Adrenal gland (tissue), 12 donors: ENCODE results near the gene UVRAG. TPM values are rescaled to one million over a fixed set of nuclear protein-coding genes. Genes with fewer than 3 reads are reported as not detected.

Source experiments
- DNase-seq, 7 donors: peaks; one replicate each; pipeline ENCODE4 v3.0.0-alpha.2; 2019 to 2020
- H3K27ac ChIP-seq, 5 donors: fragments of 200-600 bp; sonication (generic) in 4 of 5; 1 replicate in 3 of 5; 2 replicates in 2 of 5; pipeline versions ENCODE4 v1.5.1 to v1.8.0; 2016 to 2020; ENCODE audit warnings: mild to moderate bottlenecking in 1 of 5
- H3K27me3 ChIP-seq: fragments of 200-600 bp; 2 replicates; pipeline ENCODE4 v1.8.0; 2021
- H3K36me3 ChIP-seq, 2 donors: fragments of 200-600 bp; replicated peaks in 1 of 2; 1 replicate in 1 of 2; 2 replicates in 1 of 2; pipeline versions ENCODE4 v1.5.1 to v1.8.0; 2018 to 2022
- H3K4me1 ChIP-seq, 2 donors: fragments of 200-600 bp; replicated peaks in 1 of 2; 1 replicate in 1 of 2; 2 replicates in 1 of 2; pipeline versions ENCODE4 v1.5.1 to v1.8.0; 2018 to 2021
- H3K4me3 ChIP-seq, 4 donors: fragments of 200-600 bp; sonication (generic) in 3 of 4; one replicate each; pipeline ENCODE4 v1.5.1; 2016 to 2018
- H3K9me3 ChIP-seq, 3 donors: fragments of 200-600 bp; sonication (generic) in 1 of 3; replicated peaks in 1 of 3; 1 replicate in 2 of 3; 2 replicates in 1 of 3; pipeline versions ENCODE4 v1.5.1 to v1.8.0; 2016 to 2021
- POLR2A ChIP-seq, 2 donors: fragments of 450-650 bp; IDR thresholded peaks; one replicate each; pipeline ENCODE4 v1.6.1; 2017; ENCODE audit warnings: antibody characterized with exemption in 2 of 2, mild to moderate bottlenecking in 2 of 2, moderate library complexity in 1 of 2
- WGBS, 4 donors: extraction: QIAGEN DNeasy Blood & Tissue Kit in 2 of 4; methylation state at CpG; one replicate each; pipeline versions ENCODE4 v1.1.5 to v1.1.7; 2013 to 2017; 5-methylcytosine and 5-hydroxymethylcytosine counted together
- intact Hi-C, 2 donors: fragments of 100-400 bp; cut with DNase I; formaldehyde crosslinking; loops; one replicate each; pipeline versions ENCODE4 v1.14.1 to v1.15.0; 2022 to 2023
- polyA plus RNA-seq, 3 donors: library from polyadenylated mRNA; stranded (reverse); fragments of 200-250 nt in 2 of 3; fragments of 350-450 nt in 1 of 3; fragmentation: Illumina TruSeq in 1 of 3; extraction: RNeasy Lipid Tissue Mini Kit (QIAGEN cat#74804) in 1 of 3; gene quantifications; one replicate each; pipeline ENCODE4 v1.2.3, GENCODE V29; 2013 to 2014
- total RNA-seq, 9 donors: library from RNA; depleted of rRNA in 4 of 9; stranded (reverse); fragments of >200 nt in 4 of 9; fragments of 120-200 nt in 1 of 9; fragmentation: NEBNext Ultra II Directional in 1 of 9; extraction: Animal tissue kit (Norgen Biotek cat#: 25700) in 1 of 9; gene quantifications; one replicate each; pipeline versions ENCODE4 v1.1.0 to v1.2.4, GENCODE V29; 2013 to 2023
- TF ChIP-seq, protein P1 (sequence below), 6 experiments: fragments of 450-650 bp in 4 of 6; fragments of 200-600 bp in 2 of 6; sonication (generic) in 1 of 6; IDR thresholded peaks; 1 replicate in 5 of 6; 2 replicates in 1 of 6; pipeline versions ENCODE4 v1.5.1 to v1.8.0; 2016 to 2021; ENCODE audit warnings: antibody characterized with exemption in 6 of 6, mild to moderate bottlenecking in 2 of 6, moderate library complexity in 1 of 6
- donor health status: healthy with polysubstance abuse.
- donor health status: Bipolar disorder and iron deficiency.
- donor health status: DM: yes; HTN: yes; CAD: no.
- donor health status: DM: no; HTN: no; CAD: no.
- donor health status: DM: no; HTN: no; CAD: no.
- donor health status: DM: yes; HTN: yes; CAD: no.

Gene UVRAG
- total and polyA plus RNA-seq, 12 donors, result 10.9 to 61.4 (median 28.5) TPM

DNA sequence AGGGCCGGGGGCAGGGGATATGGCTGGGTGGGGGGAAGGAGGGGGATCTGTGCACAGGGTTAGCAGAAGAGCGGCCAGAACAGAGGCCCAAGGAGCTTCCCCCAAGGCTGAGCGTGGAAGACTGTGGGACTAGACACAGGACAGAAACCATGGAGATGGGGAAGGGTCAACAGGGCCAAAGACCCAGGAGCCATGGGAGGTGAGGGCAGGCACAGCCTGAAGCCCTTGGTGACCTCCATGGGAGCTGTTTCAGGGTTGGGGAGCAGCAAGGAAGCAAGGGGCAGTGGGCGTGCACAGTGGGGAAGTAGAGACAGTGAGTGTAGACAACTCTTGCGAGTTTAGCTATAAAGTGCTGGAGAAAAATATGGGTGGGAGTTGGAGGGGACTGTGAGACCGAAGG is 334.7 kb downstream of the UVRAG start:
- peaks cover 17% of the 10 kb centered on the region in 2 donors for H3K4me1 ChIP-seq
- H3K27ac ChIP-seq, result no peak overlapping the region
- TF ChIP-seq, protein P1, sequence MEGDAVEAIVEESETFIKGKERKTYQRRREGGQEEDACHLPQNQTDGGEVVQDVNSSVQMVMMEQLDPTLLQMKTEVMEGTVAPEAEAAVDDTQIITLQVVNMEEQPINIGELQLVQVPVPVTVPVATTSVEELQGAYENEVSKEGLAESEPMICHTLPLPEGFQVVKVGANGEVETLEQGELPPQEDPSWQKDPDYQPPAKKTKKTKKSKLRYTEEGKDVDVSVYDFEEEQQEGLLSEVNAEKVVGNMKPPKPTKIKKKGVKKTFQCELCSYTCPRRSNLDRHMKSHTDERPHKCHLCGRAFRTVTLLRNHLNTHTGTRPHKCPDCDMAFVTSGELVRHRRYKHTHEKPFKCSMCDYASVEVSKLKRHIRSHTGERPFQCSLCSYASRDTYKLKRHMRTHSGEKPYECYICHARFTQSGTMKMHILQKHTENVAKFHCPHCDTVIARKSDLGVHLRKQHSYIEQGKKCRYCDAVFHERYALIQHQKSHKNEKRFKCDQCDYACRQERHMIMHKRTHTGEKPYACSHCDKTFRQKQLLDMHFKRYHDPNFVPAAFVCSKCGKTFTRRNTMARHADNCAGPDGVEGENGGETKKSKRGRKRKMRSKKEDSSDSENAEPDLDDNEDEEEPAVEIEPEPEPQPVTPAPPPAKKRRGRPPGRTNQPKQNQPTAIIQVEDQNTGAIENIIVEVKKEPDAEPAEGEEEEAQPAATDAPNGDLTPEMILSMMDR (IDR thresholded peaks at IDR 0.05), result no peak
- TF ChIP-seq POLR2A (IDR thresholded peaks at IDR 0.05), result no peak
- whole genome bisulfite sequencing, 4 donors, result 87 to 96% (median 96%) methylated on average over 6 of the region's 6 CpGs
- DNase-seq, result no peak
- H3K36me3 ChIP-seq, result no peaks in the 10 kb centered on the region
- no peaks in the 10 kb centered on the region for H3K9me3 ChIP-seq
- no peaks in the 10 kb centered on the region for H3K27me3 ChIP-seq
- intact Hi-C loops, result loop anchor here (5.0 to 10.0 kb wide), 3 partner anchors 252 to 425 kb away; no protein-coding TSS in a partner anchor
- no peak overlapping the region for H3K4me3 ChIP-seq

DNA sequence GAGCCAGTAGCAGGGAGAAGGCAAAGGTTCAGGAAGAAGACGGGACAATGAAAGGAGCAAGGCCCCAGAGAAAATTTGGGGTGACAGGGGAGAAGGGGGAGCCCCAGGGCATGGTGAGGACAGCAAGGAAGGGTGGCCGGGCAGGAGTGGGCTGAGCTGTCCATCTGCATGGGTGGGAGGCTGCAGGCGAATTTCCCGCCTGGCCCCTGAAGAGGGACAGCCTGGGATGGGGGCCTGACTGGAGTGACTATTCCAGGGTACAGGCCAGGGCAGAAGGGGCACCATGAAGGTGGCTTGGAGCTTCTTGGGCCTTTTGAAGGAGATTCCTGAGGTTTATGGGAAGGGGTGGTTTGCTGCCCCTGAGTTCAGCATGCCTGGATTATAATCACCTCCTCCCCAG is 335.1 kb downstream of the UVRAG start:
- Histone ChIP-seq H3K9me3 (no peaks in the 10 kb centered on the region), H3K4me3 (no peak overlapping the region), H3K36me3 (no peaks in the 10 kb centered on the region), H3K4me1 (peaks cover 17% of the 10 kb centered on the region in 2 donors), H3K27me3 (no peaks in the 10 kb centered on the region), H3K27ac (no peak overlapping the region)
- TF ChIP-seq, protein P1 (IDR thresholded peaks at IDR 0.05), result no peak
- TF ChIP-seq POLR2A (IDR thresholded peaks at IDR 0.05), result no peak
- intact Hi-C loops, result loop anchor here (5.0 to 10.0 kb wide), 3 partner anchors 253 to 425 kb away; no protein-coding TSS in a partner anchor
- peak in 1 of 7 donors; percentile 7 for DNase-seq
- 91 to 98% (median 95%) methylated on average over 4 of the region's 4 CpGs for WGBS, 4 donors

DNA sequence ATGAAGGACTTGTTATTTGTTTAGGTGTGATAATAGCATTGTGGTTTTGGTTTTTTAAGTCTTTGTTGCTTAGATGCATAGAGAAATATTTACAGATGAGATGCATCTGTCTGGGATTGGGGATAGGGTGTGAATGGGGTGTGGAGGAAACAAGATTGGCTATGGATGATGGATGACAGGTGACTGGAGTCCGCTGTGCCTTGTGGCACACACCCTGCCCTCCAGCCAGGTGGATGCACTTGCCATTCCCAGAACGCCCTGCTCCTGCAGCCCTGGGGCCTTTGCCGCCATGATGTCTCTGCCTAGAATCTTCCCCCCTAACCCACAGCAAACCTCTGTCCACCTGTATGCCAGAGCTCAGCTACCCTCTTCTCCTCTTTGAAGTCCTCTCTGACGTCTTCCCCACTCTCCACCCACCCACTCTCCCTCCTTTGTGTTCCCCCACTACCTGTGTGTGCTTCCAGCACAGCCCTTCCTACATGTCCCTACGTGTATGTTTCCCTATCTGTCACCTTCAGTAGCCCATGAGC is 336.6 kb downstream of the UVRAG start:
- Histone ChIP-seq H3K4me1 (peaks cover 17% of the 10 kb centered on the region in 2 donors), H3K9me3 (no peaks in the 10 kb centered on the region), H3K36me3 (no peaks in the 10 kb centered on the region), H3K27ac (no peak overlapping the region), H3K4me3 (no peak overlapping the region), H3K27me3 (no peaks in the 10 kb centered on the region)
- intact Hi-C loops, result loop anchor here (5.0 to 10.0 kb wide), 3 partner anchors 254 to 427 kb away; no protein-coding TSS in a partner anchor
- DNase-seq, result peak in 1 of 7 donors; percentile 11
- TF ChIP-seq, protein P1 (IDR thresholded peaks at IDR 0.05), result no peak
- TF ChIP-seq POLR2A (IDR thresholded peaks at IDR 0.05), result no peak
- 81 to 89% (median 85%) methylated on average over 5 of the region's 5 CpGs for WGBS, 4 donors

DNA sequence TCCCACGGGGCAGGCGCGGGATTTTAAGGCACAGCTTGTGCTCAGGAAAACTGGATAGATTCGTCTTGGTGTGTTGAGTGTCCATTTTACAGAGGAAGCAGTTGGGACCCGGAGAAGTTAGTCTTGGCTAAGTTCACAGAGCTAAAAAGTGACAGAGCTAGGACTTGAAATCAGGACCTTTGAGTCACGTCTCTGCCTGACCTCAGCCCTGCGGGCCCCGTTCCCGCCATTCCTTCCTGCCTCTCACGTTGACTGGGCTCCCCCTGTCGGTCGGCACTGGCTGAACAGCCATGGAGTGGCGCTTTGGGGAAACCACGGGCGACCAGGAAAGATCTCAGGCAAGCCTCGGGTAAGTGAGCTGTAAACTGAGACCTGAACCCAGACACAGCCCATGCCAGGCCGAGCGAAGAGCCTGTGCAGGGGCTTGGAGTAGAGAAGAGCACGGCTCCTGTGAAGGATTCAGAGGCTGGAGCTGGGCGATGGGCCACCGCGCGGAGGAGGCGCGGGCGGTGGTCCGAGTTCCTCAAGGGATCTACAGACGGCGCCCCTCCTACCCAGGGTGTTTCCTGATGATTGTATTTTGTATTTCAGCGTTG is 337.2 kb downstream of the UVRAG start:
- peak overlapping the region in 1 of 4 donors; percentile 54 for H3K4me3 ChIP-seq
- peaks cover 17% of the 10 kb centered on the region in 2 donors for H3K4me1 ChIP-seq
- H3K9me3 ChIP-seq, result no peaks in the 10 kb centered on the region
- no peak for TF ChIP-seq POLR2A (IDR thresholded peaks at IDR 0.05)
- TF ChIP-seq, protein P1 (IDR thresholded peaks at IDR 0.05), result peak; percentile 83 to 98 (median 96)
- intact Hi-C loops, result loop anchor here (5.0 to 10.0 kb wide), 3 partner anchors 255 to 427 kb away; no protein-coding TSS in a partner anchor
- peak; percentile 86 to 95 (median 92) for DNase-seq
- WGBS, 4 donors, result 23 to 51% (median 29%) methylated on average over 15 to 30 of the region's 30 CpGs
- no peaks in the 10 kb centered on the region for H3K36me3 ChIP-seq
- no peaks in the 10 kb centered on the region for H3K27me3 ChIP-seq
- H3K27ac ChIP-seq, result no peak overlapping the region
